WERI-Rb-1 (cell line): Measurements from ENCODE around the gene NLRP13.
"Not testable (repeated sequence)": the region's sequence is repeated elsewhere in the genome, so short reads cannot be mapped to it uniquely, and the experiment has no call there.

Experiments used
- DNase-seq: peaks from one replicate; pipeline ENCODE4 v3.0.0-alpha.2; 2020
- H3K27ac ChIP-seq: fragments of 250-450 bp; sonication (Bioruptor Pico); 2 replicates; pipeline ENCODE4 v1.5.1; 2020; ENCODE audit warnings: mild to moderate bottlenecking, moderate library complexity
- H3K27me3 ChIP-seq: fragments of 250-450 bp; sonication (Bioruptor Pico); 2 replicates; pipeline ENCODE4 v1.5.1; 2021; ENCODE audit warnings: mild to moderate bottlenecking, low read depth, moderate library complexity; ENCODE audit not compliant: insufficient read depth, severe bottlenecking
- H3K36me3 ChIP-seq: fragments of 250-450 bp; sonication (Bioruptor Pico); 2 replicates; pipeline ENCODE4 v1.5.1; 2020; ENCODE audit warnings: mild to moderate bottlenecking, moderate library complexity
- H3K4me3 ChIP-seq: 2 replicates; pipeline ENCODE4 v1.5.1; 2011; ENCODE audit warnings: low read depth, mild to moderate bottlenecking, control low read depth, low read length
- H3K9me3 ChIP-seq: fragments of 250-450 bp; sonication (Bioruptor Pico); 2 replicates; pipeline ENCODE4 v1.5.1; 2021; ENCODE audit warnings: mild to moderate bottlenecking, moderate library complexity; ENCODE audit not compliant: severe bottlenecking
- CTCF ChIP-seq: IDR thresholded peaks from 2 replicates; pipeline ENCODE4 v1.5.1; 2011; ENCODE audit warnings: low read depth, mild to moderate bottlenecking, control low read depth, inconsistent platforms, low read length

NLRP13 gene

GRCh38 chr19:55958356-55958755 lies 26.2 kb upstream of the NLRP13 start:
- H3K4me3 ChIP-seq, result no peak overlapping the region
- TF ChIP-seq CTCF, result no peak
- H3K27ac ChIP-seq, result no peak overlapping the region
- no peak for DNase-seq
- H3K9me3 ChIP-seq, result no peaks in the 10 kb centered on the region
- no peaks in the 10 kb centered on the region for H3K36me3 ChIP-seq
- H3K27me3 ChIP-seq, result peaks cover 93% of the 10 kb centered on the region

- H3K4me3 ChIP-seq, result no peak overlapping the region
- H3K27ac ChIP-seq, result no peak overlapping the region
- H3K27me3 ChIP-seq, result peaks cover 93% of the 10 kb centered on the region
- DNase-seq, result no peak
- H3K36me3 ChIP-seq, result no peaks in the 10 kb centered on the region
- no peak for TF ChIP-seq CTCF
- H3K9me3 ChIP-seq, result no peaks in the 10 kb centered on the region
These were observed 24.3 kb upstream of the NLRP13 start for GRCh38 chr19:55956431-55956830.

GRCh38 chr19:55950566-55950965 lies 18.4 kb upstream of the NLRP13 start:
- H3K27me3 ChIP-seq, result peaks cover 86% of the 10 kb centered on the region
- H3K4me3 ChIP-seq, H3K27ac ChIP-seq, H3K36me3 ChIP-seq, H3K9me3 ChIP-seq, DNase-seq: not testable (repeated sequence)

- no peak within 1 kb of the TSS for H3K4me3 ChIP-seq
- no peak for TF ChIP-seq CTCF
- H3K27me3 ChIP-seq, result peaks cover 77% of the 10 kb centered on the region
- no peak for DNase-seq
- peaks cover 3% of the 10 kb centered on the region for H3K9me3 ChIP-seq
- H3K36me3 ChIP-seq, result no peaks in the 10 kb centered on the region
- no peak within 1 kb of the TSS for H3K27ac ChIP-seq
These were observed 15.4 kb upstream of the NLRP13 start, which contains the start of gene NLRP8 for GRCh38 chr19:55947532-55947931. Gene NLRP8, plus strand, starts transcription at chr19:55947832.

- DNase-seq, result no peak
- Histone ChIP-seq H3K9me3 (no peaks in the 10 kb centered on the region), H3K27ac (no peak overlapping the region), H3K27me3 (peaks cover 82% of the 10 kb centered on the region), H3K4me3 (no peak overlapping the region), H3K36me3 (no peaks in the 10 kb centered on the region)
- no peak for TF ChIP-seq CTCF
These were observed 8.2 kb upstream of the NLRP13 start for GRCh38 chr19:55940306-55940705.

DNA sequence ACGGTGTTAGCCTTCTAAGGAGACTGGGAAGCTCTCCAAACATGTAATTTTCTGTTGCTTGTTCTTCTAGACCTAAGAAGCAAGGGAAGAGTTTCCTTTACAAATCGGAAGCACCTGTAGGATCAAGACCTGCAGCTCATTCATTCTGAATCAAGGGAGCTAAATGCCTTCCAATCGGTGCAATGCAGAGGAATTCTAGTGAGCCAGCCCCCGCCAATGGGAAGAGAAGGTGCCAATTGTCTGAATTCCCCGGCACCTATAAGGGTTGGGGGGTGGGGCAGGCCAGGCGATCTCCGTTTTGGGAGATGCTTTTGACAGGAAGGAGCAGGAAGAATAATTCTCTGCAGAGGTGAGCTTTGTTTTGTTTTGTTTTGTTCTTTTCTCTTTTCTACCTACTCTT lies 7.1 kb upstream of the NLRP13 start:
- no peak for TF ChIP-seq CTCF
- DNase-seq, result no peak
- no peak overlapping the region for H3K4me3 ChIP-seq
- H3K27me3 ChIP-seq, result peaks cover 85% of the 10 kb centered on the region
- no peaks in the 10 kb centered on the region for H3K36me3 ChIP-seq
- H3K27ac ChIP-seq, result no peak overlapping the region
- H3K9me3 ChIP-seq, result peaks cover 2% of the 10 kb centered on the region
